Measurements from ENCODE around the gene NTF4.

The NTF4 gene

GRCh38 chr19:49064768-49065611 is at the start of gene NTF4:
Gene NTF4 (minus strand): TSS chr19:49064818. CDS start chr19:49061997, 2,821 bp downstream.
- H3K9me3 ChIP-seq (ENCODE audit: control insufficient read depth, low read length) = peaks cover 8% of the 10 kb centered on the region
- no peaks in the 10 kb centered on the region for H3K36me3 ChIP-seq (ENCODE audit: control insufficient read depth, insufficient read depth, low read length, severe bottlenecking)
- DNase-seq (ENCODE audit: low read depth) = peak; percentile 42
- H3K4me1 ChIP-seq (ENCODE audit: control insufficient read depth, insufficient read depth, low read length) = no peaks in the 10 kb centered on the region
- H3K9ac ChIP-seq (ENCODE audit: low read length) = no peak within 1 kb of the TSS
- H3K27me3 ChIP-seq (replicated peaks; ENCODE audit: control insufficient read depth, insufficient read depth, low read length) = peaks cover 43% of the 10 kb centered on the region
- no peak within 1 kb of the TSS for H3K4me3 ChIP-seq (ENCODE audit: low read length)

GRCh38 chr19:49113762-49114629 is 49.4 kb upstream of the NTF4 start, which contains the start of gene LIN7B:
Gene LIN7B (plus strand): TSS chr19:49114370. CDS start chr19:49114405, 35 bp downstream.
- H3K36me3 ChIP-seq (ENCODE audit: control insufficient read depth, insufficient read depth, low read length, severe bottlenecking) = peaks cover 9% of the 10 kb centered on the region
- peak within 1 kb of the TSS; percentile 89 for H3K9ac ChIP-seq (ENCODE audit: low read length)
- peak; percentile 88 for DNase-seq (ENCODE audit: low read depth)
- no peaks in the 10 kb centered on the region for H3K9me3 ChIP-seq (ENCODE audit: control insufficient read depth, low read length)
- peaks cover 37% of the 10 kb centered on the region for H3K4me1 ChIP-seq (ENCODE audit: control insufficient read depth, insufficient read depth, low read length)
- peak within 1 kb of the TSS; percentile 86 for H3K4me3 ChIP-seq (ENCODE audit: low read length)
- H3K27me3 ChIP-seq (replicated peaks; ENCODE audit: control insufficient read depth, insufficient read depth, low read length) = no peaks in the 10 kb centered on the region

GRCh38 chr19:49111218-49111998 is 46.8 kb upstream of the NTF4 start:
- Histone ChIP-seq H3K9me3 (ENCODE audit: control insufficient read depth, low read length) (no peaks in the 10 kb centered on the region), H3K27me3 (replicated peaks; ENCODE audit: control insufficient read depth, insufficient read depth, low read length) (no peaks in the 10 kb centered on the region), H3K4me3 (ENCODE audit: low read length) (no peak overlapping the region), H3K9ac (ENCODE audit: low read length) (no peak overlapping the region), H3K4me1 (ENCODE audit: control insufficient read depth, insufficient read depth, low read length) (peaks cover 27% of the 10 kb centered on the region), H3K36me3 (ENCODE audit: control insufficient read depth, insufficient read depth, low read length, severe bottlenecking) (peaks cover 35% of the 10 kb centered on the region)
- DNase-seq (ENCODE audit: low read depth) = no peak

- H3K36me3 ChIP-seq (ENCODE audit: control insufficient read depth, insufficient read depth, low read length, severe bottlenecking) = peaks cover 43% of the 10 kb centered on the region
- no peaks in the 10 kb centered on the region for H3K9me3 ChIP-seq (ENCODE audit: control insufficient read depth, low read length)
Measured at GRCh38 chr19:49110567-49110966, 45.9 kb upstream of the NTF4 start.

GRCh38 chr19:49109569-49110233 is 45.1 kb upstream of the NTF4 start:
- Histone ChIP-seq H3K4me1 (ENCODE audit: control insufficient read depth, insufficient read depth, low read length) (peaks cover 22% of the 10 kb centered on the region), H3K27me3 (replicated peaks; ENCODE audit: control insufficient read depth, insufficient read depth, low read length) (no peaks in the 10 kb centered on the region), H3K4me3 (ENCODE audit: low read length) (no peak overlapping the region), H3K9ac (ENCODE audit: low read length) (no peak overlapping the region), H3K36me3 (ENCODE audit: control insufficient read depth, insufficient read depth, low read length, severe bottlenecking) (peaks cover 51% of the 10 kb centered on the region), H3K9me3 (ENCODE audit: control insufficient read depth, low read length) (no peaks in the 10 kb centered on the region)
- DNase-seq (ENCODE audit: low read depth) = no peak

More at GRCh38 chr19:49110567-49110966, 45.9 kb upstream of the NTF4 start:
- Histone ChIP-seq H3K4me3 (ENCODE audit: low read length) (no peak overlapping the region), H3K4me1 (ENCODE audit: control insufficient read depth, insufficient read depth, low read length) (peaks cover 27% of the 10 kb centered on the region), H3K9ac (ENCODE audit: low read length) (no peak overlapping the region), H3K27me3 (replicated peaks; ENCODE audit: control insufficient read depth, insufficient read depth, low read length) (no peaks in the 10 kb centered on the region)
- DNase-seq (ENCODE audit: low read depth) = peak; percentile 43

- no peak overlapping the region for H3K4me3 ChIP-seq (ENCODE audit: low read length)
- H3K9me3 ChIP-seq (ENCODE audit: control insufficient read depth, low read length) = no peaks in the 10 kb centered on the region
- H3K4me1 ChIP-seq (ENCODE audit: control insufficient read depth, insufficient read depth, low read length) = peaks cover 22% of the 10 kb centered on the region
- DNase-seq (ENCODE audit: low read depth) = no peak
- no peak overlapping the region for H3K9ac ChIP-seq (ENCODE audit: low read length)
- H3K27me3 ChIP-seq (replicated peaks; ENCODE audit: control insufficient read depth, insufficient read depth, low read length) = no peaks in the 10 kb centered on the region
- H3K36me3 ChIP-seq (ENCODE audit: control insufficient read depth, insufficient read depth, low read length, severe bottlenecking) = peaks cover 57% of the 10 kb centered on the region
Measured at GRCh38 chr19:49109051-49109450, 44.4 kb upstream of the NTF4 start.

GRCh38 chr19:49107625-49108459 is 43.2 kb upstream of the NTF4 start:
- H3K36me3 ChIP-seq (ENCODE audit: control insufficient read depth, insufficient read depth, low read length, severe bottlenecking) = peaks cover 64% of the 10 kb centered on the region

GRCh38 chr19:49106648-49107135 is 42.1 kb upstream of the NTF4 start:
- H3K4me1 ChIP-seq (ENCODE audit: control insufficient read depth, insufficient read depth, low read length) = peaks cover 17% of the 10 kb centered on the region
- no peaks in the 10 kb centered on the region for H3K27me3 ChIP-seq (replicated peaks; ENCODE audit: control insufficient read depth, insufficient read depth, low read length)
- H3K9me3 ChIP-seq (ENCODE audit: control insufficient read depth, low read length) = no peaks in the 10 kb centered on the region
- H3K4me3 ChIP-seq (ENCODE audit: low read length) = no peak overlapping the region
- no peak overlapping the region for H3K9ac ChIP-seq (ENCODE audit: low read length)
- H3K36me3 ChIP-seq (ENCODE audit: control insufficient read depth, insufficient read depth, low read length, severe bottlenecking) = peaks cover 73% of the 10 kb centered on the region
- DNase-seq (ENCODE audit: low read depth) = peak; percentile 70

More at GRCh38 chr19:49107625-49108459, 43.2 kb upstream of the NTF4 start:
- Histone ChIP-seq H3K9me3 (ENCODE audit: control insufficient read depth, low read length) (no peaks in the 10 kb centered on the region), H3K9ac (ENCODE audit: low read length) (no peak overlapping the region), H3K27me3 (replicated peaks; ENCODE audit: control insufficient read depth, insufficient read depth, low read length) (no peaks in the 10 kb centered on the region), H3K4me1 (ENCODE audit: control insufficient read depth, insufficient read depth, low read length) (peaks cover 17% of the 10 kb centered on the region), H3K4me3 (ENCODE audit: low read length) (no peak overlapping the region)
- no peak for DNase-seq (ENCODE audit: low read depth)

GRCh38 chr19:49104229-49104864 is 39.7 kb upstream of the NTF4 start:
- Histone ChIP-seq H3K9me3 (ENCODE audit: control insufficient read depth, low read length) (no peaks in the 10 kb centered on the region), H3K4me3 (ENCODE audit: low read length) (no peak overlapping the region), H3K36me3 (ENCODE audit: control insufficient read depth, insufficient read depth, low read length, severe bottlenecking) (peaks cover 85% of the 10 kb centered on the region), H3K9ac (ENCODE audit: low read length) (no peak overlapping the region), H3K4me1 (ENCODE audit: control insufficient read depth, insufficient read depth, low read length) (no peaks in the 10 kb centered on the region), H3K27me3 (replicated peaks; ENCODE audit: control insufficient read depth, insufficient read depth, low read length) (no peaks in the 10 kb centered on the region)
- DNase-seq (ENCODE audit: low read depth) = no peak
